ENCODE results near the gene CAMK1D. TPM values are rescaled to one million over a fixed set of nuclear protein-coding genes. Genes with fewer than 3 reads are reported as not detected.
A peak's percentile ranks its signal among the peaks of the same experiment; 100 is the strongest.

The CAMK1D gene
- total RNA-seq, 1 donor from 2014 or later = 1.8 TPM

DNA sequence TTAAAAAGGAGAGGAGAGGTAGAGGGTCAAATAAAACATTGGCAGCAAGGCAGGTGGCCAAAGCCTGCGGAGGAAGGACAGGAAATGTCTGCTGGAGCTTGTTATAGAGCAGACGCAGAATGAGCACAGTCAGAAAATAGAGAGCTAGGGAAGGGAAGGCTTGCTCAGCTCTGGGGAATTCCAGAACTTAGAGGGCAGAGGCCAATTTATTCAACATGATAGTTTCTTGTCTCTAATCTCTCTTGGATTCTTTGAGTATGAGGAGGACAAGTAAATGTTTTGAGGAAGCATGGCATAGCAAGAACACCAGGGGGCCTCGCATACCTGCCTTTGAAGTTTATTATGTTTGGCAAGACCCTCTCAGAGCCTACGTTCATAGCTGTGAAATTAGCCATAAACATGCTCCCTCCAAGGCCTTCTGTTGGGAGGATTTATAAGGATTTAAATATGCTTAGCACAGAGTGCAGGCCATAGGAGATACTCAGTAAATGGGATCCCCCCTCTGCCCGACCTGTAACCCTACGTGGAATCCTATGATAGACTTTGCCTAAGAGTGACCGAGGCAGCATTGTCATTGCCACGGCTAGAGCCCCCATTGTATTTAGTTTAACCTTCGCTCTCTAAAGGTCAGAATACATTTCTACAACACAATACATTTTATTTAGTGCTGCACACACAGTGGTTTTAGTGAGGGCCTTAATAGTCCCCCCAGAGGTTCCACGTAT lies 358.3 kb downstream of the CAMK1D start:
- DNase-seq (ENCODE audit: low read depth) (peak; percentile 90), FAIRE-seq (no peak)
- TF ChIP-seq, protein P1, sequence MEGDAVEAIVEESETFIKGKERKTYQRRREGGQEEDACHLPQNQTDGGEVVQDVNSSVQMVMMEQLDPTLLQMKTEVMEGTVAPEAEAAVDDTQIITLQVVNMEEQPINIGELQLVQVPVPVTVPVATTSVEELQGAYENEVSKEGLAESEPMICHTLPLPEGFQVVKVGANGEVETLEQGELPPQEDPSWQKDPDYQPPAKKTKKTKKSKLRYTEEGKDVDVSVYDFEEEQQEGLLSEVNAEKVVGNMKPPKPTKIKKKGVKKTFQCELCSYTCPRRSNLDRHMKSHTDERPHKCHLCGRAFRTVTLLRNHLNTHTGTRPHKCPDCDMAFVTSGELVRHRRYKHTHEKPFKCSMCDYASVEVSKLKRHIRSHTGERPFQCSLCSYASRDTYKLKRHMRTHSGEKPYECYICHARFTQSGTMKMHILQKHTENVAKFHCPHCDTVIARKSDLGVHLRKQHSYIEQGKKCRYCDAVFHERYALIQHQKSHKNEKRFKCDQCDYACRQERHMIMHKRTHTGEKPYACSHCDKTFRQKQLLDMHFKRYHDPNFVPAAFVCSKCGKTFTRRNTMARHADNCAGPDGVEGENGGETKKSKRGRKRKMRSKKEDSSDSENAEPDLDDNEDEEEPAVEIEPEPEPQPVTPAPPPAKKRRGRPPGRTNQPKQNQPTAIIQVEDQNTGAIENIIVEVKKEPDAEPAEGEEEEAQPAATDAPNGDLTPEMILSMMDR (IDR thresholded peaks at IDR 0.05; ENCODE audit: insufficient read depth, low read length, severe bottlenecking) = peak; percentile 51
- Histone ChIP-seq H3K27me3 (ENCODE audit: control insufficient read depth, insufficient read depth, low read length) (no peaks in the 10 kb centered on the region), H3K4me3 (ENCODE audit: low read depth, low read length) (no peak overlapping the region), H3K36me3 (ENCODE audit: control insufficient read depth, insufficient read depth, low read length) (no peaks in the 10 kb centered on the region)

DNA sequence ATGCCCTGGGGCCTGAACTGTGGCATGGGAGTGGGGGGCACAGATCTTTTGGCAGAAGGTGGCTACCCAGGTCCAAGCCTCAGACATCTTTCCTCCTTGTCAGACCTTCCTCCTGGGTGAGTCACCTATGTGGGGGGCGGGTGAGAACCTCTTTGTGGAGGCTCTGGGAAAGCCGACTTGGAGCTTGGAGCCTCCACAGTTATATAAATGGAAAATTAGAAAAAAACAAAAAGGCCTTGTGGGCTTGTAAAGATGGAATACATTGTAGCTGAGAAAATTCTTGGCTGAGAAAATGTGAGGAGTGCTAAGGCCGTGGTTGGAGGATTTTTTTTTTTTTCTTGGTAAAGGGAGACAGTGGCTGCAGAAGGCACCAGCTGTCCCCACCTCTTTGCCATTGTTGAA lies 359.7 kb downstream of the CAMK1D start:
- no peak for FAIRE-seq
- no peak overlapping the region for H3K4me3 ChIP-seq (ENCODE audit: low read depth, low read length)
- no peaks in the 10 kb centered on the region for H3K27me3 ChIP-seq (ENCODE audit: control insufficient read depth, insufficient read depth, low read length)
- peak; percentile 62 for DNase-seq (ENCODE audit: low read depth)
- TF ChIP-seq, protein P1 (IDR thresholded peaks at IDR 0.05; ENCODE audit: insufficient read depth, low read length, severe bottlenecking) = no peak
- no peaks in the 10 kb centered on the region for H3K36me3 ChIP-seq (ENCODE audit: control insufficient read depth, insufficient read depth, low read length)

DNA sequence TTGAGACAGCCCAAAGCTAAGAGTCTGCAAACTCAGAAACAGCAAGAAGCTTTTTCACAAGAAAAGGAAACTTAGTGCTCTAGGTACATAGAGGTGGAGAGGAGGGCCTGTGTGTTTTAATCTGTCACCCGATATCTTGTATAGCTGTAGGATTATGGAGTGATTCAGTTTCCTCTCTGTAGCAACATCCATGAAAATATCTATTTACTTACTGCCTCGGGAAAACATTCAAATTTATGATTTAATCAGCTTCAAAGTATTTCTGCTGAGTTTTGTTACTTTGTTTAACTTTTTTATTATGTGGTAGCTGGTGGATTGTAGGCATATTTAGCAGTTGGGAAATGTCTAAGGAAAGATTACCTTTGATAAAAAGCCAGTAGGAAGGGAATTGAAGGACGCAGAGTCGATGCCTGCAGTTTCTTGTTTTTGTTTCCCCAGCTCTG lies 360.2 kb downstream of the CAMK1D start:
- FAIRE-seq (no peak), DNase-seq (ENCODE audit: low read depth) (peak; percentile 88)
- H3K27me3 ChIP-seq (ENCODE audit: control insufficient read depth, insufficient read depth, low read length) = no peaks in the 10 kb centered on the region
- TF ChIP-seq, protein P1 (IDR thresholded peaks at IDR 0.05; ENCODE audit: insufficient read depth, low read length, severe bottlenecking) = no peak
- no peaks in the 10 kb centered on the region for H3K36me3 ChIP-seq (ENCODE audit: control insufficient read depth, insufficient read depth, low read length)
- no peak overlapping the region for H3K4me3 ChIP-seq (ENCODE audit: low read depth, low read length)

DNA sequence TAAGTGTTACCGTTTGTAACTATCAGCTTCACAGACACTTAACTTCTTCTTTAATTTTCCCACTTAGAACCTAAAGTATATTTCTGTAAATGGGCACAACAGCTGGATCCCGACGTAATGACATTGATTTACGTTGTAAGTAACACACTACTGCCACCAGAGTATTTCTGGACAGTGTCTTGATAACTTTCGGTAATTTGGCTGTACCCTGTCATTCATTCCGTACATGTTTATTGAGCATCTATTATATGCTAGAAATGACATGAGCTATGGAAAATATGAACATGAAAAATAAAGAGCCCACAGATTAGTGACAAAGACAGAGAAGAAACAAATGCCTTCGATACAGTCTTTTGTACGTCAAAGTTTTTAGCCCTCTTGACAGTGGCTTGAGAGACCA lies 360.8 kb downstream of the CAMK1D start:
- H3K4me3 ChIP-seq (ENCODE audit: low read depth, low read length) = no peak overlapping the region
- H3K27me3 ChIP-seq (ENCODE audit: control insufficient read depth, insufficient read depth, low read length) = no peaks in the 10 kb centered on the region
- no peak for DNase-seq (ENCODE audit: low read depth)
- TF ChIP-seq, protein P1 (IDR thresholded peaks at IDR 0.05; ENCODE audit: insufficient read depth, low read length, severe bottlenecking) = no peak
- no peak for FAIRE-seq
- no peaks in the 10 kb centered on the region for H3K36me3 ChIP-seq (ENCODE audit: control insufficient read depth, insufficient read depth, low read length)

DNA sequence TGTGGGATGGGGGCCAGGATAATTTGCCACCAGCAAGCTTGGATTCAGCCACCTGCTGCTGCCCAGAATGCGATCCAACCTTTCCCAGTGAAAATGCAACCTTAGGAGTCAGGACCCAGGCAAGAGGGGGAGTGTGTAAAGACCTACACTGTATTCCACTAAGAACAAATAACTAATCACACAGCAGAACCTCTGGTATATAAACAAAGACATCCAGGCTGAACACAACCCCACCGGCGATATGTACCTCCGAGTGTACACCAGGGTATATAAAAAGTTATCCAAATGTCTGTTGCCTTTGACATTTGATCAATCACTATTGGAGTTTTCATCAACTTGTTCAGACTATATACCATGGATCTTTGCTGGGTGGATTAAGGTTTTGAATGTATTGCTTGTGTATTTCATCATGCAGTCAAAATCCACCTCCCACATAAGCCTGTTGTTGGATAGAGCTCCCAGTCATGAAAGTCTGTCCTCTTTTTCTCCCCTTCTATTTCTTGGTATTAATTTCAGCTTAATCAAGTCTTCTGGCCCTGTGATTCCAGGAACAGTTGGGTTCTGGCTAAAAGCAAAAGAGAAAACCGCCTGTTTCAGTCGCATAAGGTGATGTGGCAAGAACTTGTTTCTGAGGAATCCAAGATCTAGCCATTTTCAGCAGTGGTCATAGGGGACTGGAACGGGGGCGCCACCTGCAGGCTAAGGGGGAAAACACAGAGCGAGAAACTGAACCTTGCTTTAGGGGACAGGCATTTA lies 361.4 kb downstream of the CAMK1D start:
- DNase-seq (ENCODE audit: low read depth) = peak; percentile 73
- TF ChIP-seq, protein P1 (IDR thresholded peaks at IDR 0.05; ENCODE audit: insufficient read depth, low read length, severe bottlenecking) = peak; percentile 93
- no peak for FAIRE-seq
- Histone ChIP-seq H3K4me3 (ENCODE audit: low read depth, low read length) (no peak overlapping the region), H3K27me3 (ENCODE audit: control insufficient read depth, insufficient read depth, low read length) (no peaks in the 10 kb centered on the region), H3K36me3 (ENCODE audit: control insufficient read depth, insufficient read depth, low read length) (no peaks in the 10 kb centered on the region)

Data from bronchial epithelial cell (primary cell).